Right forelimb (tissue), 1 donor: ENCODE data around the gene CACNG4.
"Not testable (repeated sequence)": the region's sequence is repeated elsewhere in the genome, so short reads cannot be mapped to it uniquely, and the experiment has no call there.

ENCODE experiments used
- DNase-seq: peaks from one replicate; pipeline ENCODE4 v3.0.0-alpha.2; 2018

The CACNG4 gene

DNA sequence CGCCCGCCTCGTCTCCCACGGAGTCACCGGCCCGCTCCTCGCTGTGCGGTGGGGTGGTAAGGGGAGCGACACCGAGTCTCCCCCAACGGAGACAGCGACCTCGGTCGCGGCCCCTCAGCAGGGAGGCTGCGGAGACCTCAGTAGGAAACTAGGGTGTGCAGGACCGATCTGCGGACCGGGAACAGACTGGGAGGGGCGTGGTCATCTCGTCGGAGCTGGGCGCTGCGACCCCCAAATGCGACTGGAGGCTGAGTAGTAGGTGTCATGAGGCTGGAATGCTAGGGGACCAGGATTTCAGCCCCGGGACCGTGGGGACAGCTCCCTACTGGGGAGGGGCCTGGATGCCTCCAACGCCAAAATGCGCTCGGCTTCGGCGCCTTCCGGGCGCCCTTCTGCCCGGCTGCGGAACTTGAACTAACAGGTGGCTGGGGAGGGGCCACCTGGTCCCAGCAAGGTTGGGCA, 1.3 kb downstream of the CACNG4 start:
- DNase-seq: no peak

DNA sequence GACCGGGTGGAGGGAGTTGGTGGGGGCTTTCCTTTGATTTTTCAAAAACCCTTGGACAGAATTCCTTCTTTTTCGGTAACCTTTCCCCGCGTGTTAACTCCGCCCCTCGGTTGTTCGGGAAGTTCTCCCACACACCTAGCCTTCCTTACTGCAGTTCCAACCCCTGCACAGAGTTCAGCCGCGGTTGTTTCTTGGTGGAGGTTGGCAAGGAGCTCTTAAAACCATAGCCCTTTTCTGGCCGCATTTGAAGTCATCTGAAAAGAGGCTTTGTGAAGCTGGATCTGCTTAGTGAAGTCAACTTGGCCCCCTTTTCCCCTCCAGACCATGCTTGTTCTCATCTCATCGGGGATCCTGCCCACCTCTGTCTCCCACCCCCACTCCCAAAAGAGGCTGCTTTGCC, 1.8 kb downstream of the CACNG4 start:
- DNase-seq: no peak

DNA sequence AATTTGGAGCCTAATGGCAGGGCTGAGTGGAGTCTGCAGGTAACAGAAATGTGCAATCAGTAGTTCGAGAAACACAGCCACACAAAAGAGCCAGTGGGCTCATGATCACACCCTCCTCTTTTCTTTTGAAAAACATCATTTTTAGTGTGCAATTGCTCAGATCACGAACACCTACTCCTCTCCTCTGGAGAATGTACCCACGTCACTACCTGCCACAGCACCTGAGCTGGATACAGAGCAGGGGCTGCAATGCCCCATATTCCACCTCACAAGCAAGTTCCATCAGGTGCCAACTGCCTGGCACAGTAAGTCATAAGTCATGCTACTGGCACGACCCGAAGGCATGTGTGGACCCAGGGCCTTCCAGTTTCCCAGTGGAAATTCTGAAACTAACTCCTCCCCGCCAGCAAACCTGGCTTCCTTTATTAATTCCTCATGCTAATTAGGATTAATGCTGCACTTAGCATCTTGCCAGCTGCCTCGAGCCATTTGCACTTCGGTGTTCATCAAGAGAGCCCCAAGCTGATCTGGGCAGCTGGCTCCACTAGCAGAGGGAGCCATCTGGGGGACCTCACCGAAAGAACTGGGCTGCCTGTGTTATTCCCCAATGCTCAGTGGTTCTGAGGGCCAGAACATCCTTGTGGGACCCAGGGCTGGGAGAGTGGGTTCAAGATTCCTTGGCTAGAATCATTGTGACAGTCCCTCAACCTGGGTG, 2.4 kb downstream of the CACNG4 start:
- no peak for DNase-seq

DNA sequence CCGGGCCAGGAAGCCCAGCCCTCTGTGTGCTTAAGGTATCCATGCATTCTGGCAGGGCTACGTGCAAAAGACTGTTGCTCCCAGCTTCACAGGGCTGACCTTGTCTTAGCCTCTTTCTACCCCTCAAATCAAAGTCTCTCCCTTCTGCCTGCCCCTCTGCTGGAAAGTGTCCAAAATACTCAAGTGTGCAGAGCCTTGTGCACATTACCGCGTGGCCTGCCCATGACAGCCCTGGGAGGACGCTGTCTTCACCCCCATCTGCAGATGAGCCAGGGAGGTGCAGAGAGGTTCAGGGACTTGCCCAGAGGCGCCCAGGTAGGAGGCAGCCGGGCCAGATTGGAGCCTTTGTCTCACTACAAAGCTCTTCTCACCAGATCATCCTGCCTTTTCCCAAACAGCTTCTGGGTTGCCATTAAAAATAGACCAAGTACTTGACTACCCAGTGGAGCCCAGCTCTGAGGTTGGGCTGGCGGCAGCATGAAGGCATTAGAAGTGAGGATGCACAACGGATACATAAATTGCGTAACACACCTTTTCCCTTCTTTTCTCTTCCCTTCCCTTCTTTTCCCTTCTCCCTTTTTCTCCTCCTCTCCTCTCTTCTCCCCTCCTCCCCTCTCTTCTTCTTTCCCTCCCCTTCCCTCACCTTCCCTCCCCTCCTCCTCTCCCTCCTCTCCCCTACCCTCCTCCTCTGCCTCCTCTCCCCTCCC, 3.5 kb downstream of the CACNG4 start:
- DNase-seq: no peak

DNA sequence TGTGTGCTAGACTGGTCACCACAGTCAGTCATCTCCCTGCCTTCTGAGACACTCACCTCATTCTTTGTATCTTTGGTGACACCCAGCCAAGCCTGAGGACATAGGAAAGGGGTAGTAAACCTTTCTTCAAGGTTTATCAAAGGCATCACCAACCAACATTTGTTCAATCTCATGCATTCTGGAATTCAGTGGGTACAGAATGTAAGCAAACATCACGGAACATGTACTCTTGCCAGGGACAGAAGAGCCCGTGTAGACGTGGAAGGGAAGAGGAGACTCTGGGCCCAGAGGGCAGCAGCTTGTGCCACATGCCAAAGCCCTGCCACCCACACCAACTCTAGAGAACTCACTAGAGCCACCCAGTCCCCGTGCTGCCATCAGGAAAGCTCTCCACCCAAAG, 4.4 kb downstream of the CACNG4 start:
- no peak for DNase-seq

DNA sequence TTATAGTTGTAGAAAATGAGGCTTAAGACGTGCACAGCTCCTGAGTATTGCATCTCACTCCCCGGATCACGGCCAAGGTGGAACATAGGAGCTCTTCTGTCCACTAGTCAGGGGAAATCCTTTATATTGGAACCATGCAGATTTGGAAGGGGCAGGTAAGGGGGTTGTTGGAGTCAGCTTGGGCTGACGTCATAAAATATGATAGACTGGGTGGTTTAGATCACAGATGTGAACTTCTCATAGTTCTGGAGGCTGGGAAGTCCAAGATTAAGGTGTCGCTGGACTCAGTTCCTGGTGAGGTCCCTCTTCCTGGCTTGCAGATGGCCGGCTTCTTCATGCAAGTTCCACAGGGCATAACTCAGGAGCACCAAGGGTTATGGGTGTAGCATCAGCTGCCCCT, 5.6 kb downstream of the CACNG4 start:
- no peak for DNase-seq

DNA sequence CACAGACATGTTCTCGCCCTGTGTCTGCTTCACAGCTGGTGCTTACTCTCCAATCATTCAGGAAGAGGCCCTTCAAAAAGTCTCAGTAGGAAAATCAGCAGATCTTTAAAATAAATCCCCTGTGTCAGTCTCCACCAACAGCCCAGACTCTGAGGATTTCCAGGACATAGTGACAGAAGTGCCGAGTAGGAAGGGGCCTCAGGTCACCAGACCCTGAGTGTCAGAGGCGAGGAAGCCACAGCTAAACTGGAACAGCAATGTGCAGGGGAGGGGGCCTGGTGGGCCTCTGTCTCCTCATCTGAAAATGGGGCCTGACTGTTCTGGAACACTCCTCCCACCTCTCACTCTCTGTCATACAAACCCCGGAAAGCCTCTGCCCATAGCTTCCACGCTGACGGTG, 6.3 kb downstream of the CACNG4 start:
- DNase-seq: no peak

DNA sequence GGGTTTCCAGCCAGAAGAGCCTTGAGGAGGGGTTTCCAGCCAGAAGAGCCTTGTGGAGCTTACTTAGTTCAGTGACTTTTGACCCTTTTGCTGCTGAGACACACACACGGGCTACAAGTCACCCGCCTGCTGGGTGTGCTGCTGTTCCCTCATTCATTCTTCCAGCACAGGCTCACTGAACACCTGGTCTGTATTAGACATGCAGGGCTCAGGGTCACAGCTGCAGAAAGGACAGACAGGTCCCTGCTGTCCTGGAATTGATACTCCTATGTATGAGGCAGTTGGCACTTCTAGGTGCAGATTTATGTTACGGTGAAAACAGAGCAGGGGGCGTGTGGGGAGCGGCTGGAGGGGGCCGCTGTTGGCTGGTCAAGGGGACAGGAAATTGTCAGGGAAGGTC, 6.8 kb downstream of the CACNG4 start:
- no peak for DNase-seq

DNA sequence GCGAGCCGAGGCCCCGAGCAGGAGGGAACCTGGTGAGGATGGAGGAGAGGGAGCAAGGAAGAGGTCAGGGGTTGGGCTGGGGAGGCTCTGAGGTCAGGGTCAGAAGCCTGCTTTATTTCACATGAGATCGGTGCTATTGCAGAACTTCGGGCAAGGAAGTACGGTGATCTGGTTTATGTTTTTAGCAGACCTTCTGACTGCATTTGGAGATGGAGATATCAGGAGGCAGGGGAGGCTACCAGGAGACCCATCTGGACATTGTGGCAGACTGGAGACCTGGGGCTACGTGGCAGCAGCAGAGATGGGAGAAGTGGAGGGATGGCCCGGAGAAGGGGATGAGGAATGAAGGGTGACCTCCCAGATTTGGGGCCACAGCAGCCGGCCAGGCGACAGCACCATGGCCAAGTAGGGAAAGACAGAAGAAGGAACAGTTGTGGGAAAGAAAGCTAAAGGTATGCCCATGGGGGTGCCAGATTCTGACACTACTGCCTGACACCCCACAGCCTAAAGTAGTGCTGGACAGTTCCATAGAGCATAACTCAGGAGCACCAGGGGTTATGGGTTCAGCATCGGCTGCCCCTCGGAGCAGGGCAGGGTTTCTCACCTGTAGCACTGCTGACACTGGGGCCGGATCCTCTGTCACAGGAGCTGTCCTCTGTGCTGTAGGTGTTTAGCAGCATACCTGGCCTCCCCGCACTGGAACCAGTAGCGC, 7.4 kb downstream of the CACNG4 start:
- DNase-seq: no peak

DNA sequence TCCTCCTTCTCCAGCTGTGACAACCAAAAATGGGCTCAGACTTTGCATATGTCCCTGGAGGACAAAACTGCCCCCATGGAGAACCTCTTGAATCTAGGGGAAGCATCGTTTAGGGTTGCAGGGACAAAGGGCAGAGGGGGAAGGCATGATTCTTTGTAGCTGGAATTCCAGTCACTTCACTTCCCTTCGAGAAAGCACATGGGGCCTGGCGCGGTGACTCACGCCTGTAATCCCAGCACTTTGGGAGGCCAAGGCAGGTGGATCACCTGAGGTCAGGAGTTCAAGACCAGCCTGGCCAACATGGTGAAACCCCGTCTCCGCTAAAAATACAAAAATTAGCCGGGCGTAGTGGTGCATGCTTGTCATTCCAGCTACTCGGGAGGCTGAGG, 7.9 kb downstream of the CACNG4 start:
- not testable (repeated sequence) for DNase-seq

DNA sequence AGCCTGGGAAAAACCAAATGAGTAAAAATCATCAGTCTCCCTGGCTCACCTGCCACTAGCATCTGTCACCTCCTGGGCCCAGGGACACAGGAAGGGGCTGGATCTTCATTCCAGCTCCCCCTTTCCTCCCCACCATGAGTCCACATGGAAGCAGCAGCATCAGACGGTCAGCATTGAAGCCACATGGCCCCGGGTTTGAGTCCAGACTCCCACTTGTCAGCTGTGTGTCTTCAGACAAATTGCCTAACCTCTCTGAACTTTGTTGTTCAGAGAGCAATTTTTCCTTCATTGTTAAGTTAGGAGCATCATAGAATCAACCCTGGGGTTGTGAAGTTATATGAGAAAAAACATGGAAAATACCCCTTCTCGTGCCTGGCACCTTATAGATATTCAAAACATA, 10.7 kb downstream of the CACNG4 start:
- DNase-seq: no peak

DNA sequence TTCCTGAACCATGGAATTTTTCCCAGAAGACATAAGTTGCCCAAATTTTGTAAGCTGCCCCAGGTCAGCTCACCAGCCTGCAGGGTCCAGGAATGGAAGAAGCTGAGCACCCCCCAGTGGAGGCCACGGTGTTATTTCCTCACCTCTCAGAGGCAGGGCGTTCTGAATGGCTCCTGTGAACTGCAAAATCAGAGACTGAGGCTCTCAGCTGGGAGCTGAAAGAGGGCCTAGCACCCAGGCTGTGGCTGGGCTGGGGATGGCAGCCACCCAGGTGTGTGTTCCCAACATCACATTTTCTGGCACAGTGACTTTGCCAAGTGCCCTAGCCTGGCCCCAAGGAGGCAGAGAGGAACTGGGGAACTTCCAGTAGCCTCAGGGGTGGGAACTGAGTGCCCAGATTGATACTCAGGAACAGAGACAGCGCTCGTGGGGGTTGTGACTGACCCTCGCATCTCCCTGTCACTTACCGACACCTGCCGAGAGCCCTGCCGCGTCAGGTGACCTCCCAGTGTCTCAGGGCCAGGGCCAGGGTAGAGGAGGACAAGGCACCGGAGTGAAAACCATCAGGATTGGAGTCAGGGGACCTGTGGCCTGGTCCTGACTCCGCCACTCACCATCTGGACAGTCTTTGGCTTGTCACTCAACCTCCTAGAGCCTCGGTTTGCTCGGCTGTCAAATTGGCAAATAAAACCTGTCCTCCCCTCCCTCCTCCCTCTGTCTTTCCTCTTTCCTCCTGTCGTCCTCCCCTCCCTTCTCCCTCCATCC, 11.3 kb downstream of the CACNG4 start:
- DNase-seq: no peak

DNA sequence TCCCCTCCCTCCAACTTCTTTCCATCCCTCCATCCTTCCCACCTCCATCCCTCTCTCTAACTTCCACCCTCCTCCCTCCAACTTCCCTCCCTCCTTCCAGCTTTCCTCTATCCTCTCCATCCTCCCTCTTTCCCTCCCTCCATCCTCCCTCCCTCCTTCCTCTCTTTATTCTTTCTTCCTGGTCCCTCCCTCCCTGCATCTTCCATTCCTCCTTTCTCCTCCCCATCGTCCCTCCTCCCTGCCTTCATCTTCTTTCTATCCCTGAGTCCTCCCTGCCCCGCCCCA, 11.8 kb downstream of the CACNG4 start:
- DNase-seq: no peak

DNA sequence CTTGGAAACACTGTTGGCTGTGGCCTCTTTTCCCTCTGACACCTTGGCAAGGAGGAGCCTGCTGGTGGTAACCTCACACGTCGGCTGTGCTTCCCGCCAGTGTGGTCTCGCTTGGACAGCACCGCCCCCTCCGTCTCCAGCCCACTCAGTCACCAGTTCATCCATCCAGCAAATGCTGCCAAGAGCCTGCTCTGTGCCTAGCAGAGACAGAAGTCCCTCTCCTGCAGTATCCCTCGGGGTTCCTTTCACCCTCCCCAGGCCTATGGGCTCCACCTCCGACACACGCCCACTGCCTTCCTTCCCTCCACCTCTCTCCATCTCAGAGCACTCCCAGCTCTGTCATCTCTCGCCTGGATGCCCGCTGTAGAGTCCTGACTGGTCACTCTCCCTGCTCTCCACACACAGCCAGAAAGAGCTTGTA, 12.3 kb downstream of the CACNG4 start:
- DNase-seq: no peak

DNA sequence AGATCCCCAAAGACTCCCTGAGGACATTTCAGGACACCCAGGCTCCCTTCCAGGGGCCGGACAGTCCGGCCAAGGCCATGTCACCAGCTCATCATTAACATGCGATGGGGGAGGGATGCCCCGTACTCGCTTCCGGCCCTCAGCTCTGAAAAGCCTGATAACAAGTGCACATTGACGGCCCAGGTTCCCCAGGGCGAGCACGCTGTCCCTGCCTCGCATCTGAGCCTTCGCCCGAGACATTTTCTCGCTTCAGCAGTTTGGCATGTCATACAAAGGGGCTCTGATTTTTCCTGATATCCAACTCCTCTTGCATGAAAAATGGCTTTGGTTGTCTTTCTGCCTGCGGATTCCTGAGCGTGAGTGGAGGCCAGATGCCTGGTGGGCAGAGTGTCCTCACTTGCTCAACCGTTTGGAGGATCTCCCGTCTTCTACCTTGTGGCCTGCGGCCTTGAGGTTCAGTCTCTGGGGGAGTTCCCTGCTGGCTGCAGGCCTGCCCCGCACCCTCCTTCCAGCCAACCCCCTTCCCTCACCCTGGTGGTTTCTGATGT, 14.1 kb downstream of the CACNG4 start:
- DNase-seq: no peak

DNA sequence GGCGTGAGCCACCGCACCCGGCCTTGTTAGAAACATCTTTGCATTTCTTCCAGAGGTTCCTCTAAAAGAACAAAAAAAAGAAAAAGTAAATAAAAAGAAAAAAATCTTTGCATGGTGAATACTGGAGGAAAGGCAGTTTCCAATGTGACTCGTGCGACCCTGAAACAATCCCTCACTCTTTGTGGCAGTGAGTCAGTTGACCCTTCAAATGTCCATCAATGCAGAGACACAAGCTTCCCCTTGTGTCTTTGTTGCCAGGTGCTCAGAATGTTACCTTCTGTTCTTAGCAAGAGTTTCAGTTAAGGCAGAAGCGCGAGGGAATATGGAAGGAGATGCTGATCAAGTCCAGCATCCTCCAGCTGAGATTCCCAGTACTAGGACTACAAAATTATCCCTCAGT, 16.4 kb downstream of the CACNG4 start:
- no peak for DNase-seq

DNA sequence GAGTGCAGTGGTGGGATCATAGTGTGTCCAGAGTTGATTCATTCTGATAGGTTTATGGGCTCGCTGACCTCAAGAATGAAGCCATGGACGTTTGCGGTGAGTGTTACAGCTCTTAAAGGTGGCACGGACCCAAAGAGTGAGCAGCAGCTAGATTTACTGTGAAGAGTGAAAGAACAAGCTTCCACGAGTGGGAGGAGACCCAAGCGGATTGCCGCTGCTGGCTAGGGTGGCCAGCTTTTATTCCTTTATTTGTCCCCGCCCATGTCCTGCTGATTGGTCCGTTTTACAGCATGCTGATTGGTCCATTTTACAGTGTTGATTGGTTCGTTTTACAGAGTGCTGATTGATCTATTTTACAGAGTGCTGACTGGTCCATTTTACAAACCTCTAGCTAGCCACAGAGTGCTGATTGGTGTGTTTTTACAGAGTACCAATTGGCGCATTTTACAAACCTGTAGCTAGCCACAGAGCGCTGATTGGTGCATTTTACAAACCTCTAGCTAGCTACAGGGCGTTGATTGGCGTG, 17.5 kb downstream of the CACNG4 start:
- DNase-seq: no peak

DNA sequence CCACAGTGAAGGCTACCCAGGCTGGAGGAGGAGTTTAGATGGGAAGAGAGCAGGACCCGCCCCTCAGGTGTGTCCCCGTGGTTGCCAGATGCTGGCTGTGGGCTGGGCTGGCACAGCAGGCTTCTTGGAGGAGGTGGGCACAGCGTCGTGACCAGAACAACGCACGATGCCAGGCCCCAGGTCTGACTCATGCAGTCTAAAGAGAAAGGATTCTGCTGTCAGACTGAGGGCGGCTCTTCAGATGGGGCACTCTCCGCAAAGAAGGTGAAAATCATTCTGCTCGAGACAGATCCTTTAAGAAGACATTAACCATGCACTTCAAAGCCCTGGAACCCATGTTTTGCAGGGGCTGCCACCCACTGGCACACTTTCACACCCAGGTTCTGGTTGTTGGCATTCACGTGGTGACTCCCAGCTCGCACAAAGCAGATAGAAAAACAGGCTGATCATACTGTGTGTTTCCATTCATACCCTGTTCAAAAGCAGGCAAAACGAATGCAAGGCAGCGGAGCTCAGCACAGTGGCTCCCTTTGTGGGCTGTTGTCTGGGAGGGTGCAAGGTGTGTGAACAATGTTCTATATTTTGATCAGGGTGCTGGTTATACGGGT, 19.0 kb downstream of the CACNG4 start:
- no peak for DNase-seq

DNA sequence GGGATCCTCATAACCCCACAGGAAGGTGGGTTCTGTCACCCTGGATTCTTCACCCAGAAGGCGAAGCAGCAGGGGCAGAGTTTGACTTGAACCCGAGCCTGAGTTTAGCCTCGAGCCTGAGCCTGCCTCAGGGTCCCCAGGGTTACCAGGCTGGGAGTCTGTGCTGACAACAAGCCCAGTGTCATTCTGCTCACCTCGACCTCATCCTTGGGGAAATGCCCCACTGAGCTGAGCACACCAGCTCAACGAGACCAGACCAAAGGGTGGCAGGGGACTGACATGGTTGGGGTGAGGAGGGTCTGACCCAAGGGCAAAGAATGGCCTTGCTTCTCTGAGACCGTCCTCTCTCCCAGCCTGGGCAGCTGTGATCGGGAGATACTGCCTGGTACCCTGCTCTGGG, 20.2 kb downstream of the CACNG4 start:
- DNase-seq: no peak

DNA sequence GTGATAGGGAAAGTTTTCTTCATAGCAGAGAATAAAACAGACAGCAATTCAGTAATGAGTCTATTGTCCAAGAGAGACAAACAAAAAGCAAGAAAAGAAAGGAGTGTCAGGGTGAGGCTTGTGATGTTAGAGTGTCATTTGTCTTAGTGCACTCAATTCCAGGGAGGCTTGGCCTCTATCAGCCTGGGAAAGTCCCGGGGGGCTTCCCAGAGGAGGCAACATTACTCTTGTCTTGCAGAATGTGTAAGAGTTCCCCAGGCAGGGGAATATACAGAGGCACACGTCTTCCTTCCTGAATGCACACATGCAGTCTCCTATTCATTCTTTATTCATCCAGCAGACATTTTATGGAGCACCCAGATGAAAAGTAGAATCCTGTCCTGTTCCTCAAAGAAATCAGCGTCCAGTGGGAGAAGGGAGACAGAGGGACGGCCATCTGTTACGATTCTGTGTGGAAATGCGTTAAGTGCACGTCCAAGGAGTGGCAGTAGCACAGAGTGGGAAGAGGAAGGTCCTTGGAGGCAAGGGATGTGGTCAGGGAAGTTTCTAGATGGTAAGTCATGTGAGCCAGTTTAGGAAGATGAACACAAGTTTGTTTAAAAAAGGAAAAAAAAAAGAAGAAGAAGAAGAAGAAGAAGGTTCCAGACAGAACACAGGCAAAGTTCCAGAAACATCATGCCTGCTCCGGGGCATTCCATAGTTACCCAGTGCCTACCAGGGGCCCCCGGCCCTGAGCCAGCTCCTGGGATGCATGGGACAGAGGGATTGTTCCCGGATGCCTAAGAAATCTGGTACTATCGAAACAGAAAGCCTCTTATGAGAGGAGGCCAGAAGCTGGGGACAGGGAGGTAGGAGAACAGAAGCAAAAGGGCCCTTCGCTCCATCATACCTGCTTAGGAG, 21.1 kb downstream of the CACNG4 start:
- DNase-seq: no peak

DNA sequence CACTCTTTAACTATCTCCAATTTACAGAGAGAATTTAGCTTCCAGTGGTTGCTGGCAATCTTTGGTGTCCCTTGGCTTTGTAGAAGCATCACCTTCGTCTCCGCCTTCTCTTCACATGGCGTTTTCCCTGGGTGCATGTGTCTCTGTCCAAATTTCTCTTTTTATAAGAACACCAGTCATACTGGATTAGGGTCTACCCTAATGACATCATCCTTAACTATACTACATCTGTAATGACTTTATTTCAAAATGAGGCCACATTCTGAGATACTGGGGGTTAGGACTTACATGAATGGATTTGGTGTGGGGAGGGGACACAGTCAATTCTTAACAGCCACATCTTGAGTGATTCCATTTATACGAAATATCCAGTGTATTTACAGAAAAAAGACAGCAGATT, 22.2 kb downstream of the CACNG4 start:
- no peak for DNase-seq
